WTC11 (cell line): ENCODE measurements around the gene CNTN5. TPM values are rescaled to one million over a fixed set of nuclear protein-coding genes. Genes with fewer than 3 reads are reported as not detected.

ENCODE experiments used
- ATAC-seq: fragments of 200-7000 bp; cut with Tn5 transposase; 2 replicates; pipeline ENCODE4 v1.10.0; 2021; ENCODE audit warnings: mild to moderate bottlenecking, moderate library complexity
- CTCF ChIA-PET: fragments of 300-600 bp; sonication (Branson Sonifier 250); formaldehyde crosslinking; loops from one replicate; lab custom pipeline; 2021; ENCODE audit warnings: antibody characterized with exemption; lab: Charles Lee
- POLR2A ChIA-PET: fragments of 350-600 bp; sonication (Branson Sonifier 250); formaldehyde crosslinking; loops from one replicate; lab custom pipeline; 2021; ENCODE audit warnings: antibody characterized with exemption; lab: Charles Lee
- DNase-seq: peaks from one replicate; pipeline ENCODE4 v3.0.0; 2021; ENCODE audit warnings: low spot score
- H3K27ac Mint-ChIP-seq: 2 replicates; pipeline ENCODE4 v1.8.0; 2021; ENCODE audit warnings: mixed read lengths
- H3K27me3 Mint-ChIP-seq: 2 replicates; pipeline ENCODE4 v1.8.0; 2021; ENCODE audit warnings: low read depth, mild to moderate bottlenecking, moderate library complexity, mixed read lengths
- H3K36me3 Mint-ChIP-seq: 2 replicates; pipeline ENCODE4 v1.8.0; 2021; ENCODE audit warnings: mixed read lengths
- H3K4me1 Mint-ChIP-seq: 2 replicates; pipeline ENCODE4 v1.8.0; 2022; ENCODE audit warnings: mixed read lengths
- H3K4me3 Mint-ChIP-seq: 2 replicates; pipeline ENCODE4 v1.8.0; 2021; ENCODE audit warnings: mild to moderate bottlenecking, moderate library complexity, mixed read lengths
- H3K9me3 Mint-ChIP-seq: 2 replicates; pipeline ENCODE4 v1.8.0; 2021; ENCODE audit warnings: mixed read lengths
- ATF1 ChIP-seq: sonication (generic); formaldehyde crosslinking; IDR thresholded peaks from 2 replicates; pipeline ENCODE4 v1.8.1; 2023; ENCODE audit warnings: mild to moderate bottlenecking, moderate library complexity, missing genetic modification reagents
- ATF3 ChIP-seq: sonication (generic); formaldehyde crosslinking; conservative IDR thresholded peaks from 2 replicates; pipeline ENCODE4 v1.8.1; 2022; ENCODE audit warnings: mild to moderate bottlenecking, missing genetic modification reagents
- CREB1 ChIP-seq: sonication (generic); formaldehyde crosslinking; IDR thresholded peaks from 2 replicates; pipeline ENCODE4 v1.8.0; 2023; ENCODE audit warnings: mild to moderate bottlenecking, missing genetic modification reagents
- HMGA2 ChIP-seq: fragments of 250-450 bp; sonication (Bioruptor Pico); IDR thresholded peaks from 2 replicates; pipeline ENCODE4 v1.4.0; 2021; ENCODE audit warnings: mild to moderate bottlenecking, moderate library complexity
- JUN ChIP-seq: sonication (generic); formaldehyde crosslinking; IDR thresholded peaks from 2 replicates; pipeline ENCODE4 v1.8.0; 2023; ENCODE audit warnings: mild to moderate bottlenecking, missing genetic modification reagents
- KAT7 ChIP-seq: sonication (generic); formaldehyde crosslinking; IDR thresholded peaks from 2 replicates; pipeline ENCODE4 v1.8.1; 2023; ENCODE audit warnings: missing genetic modification reagents, mild to moderate bottlenecking, borderline replicate concordance
- MXD4 ChIP-seq: fragments of 250-450 bp; sonication (Bioruptor Pico); IDR thresholded peaks from 2 replicates; pipeline ENCODE4 v1.8.0; 2021; ENCODE audit warnings: mild to moderate bottlenecking, moderate library complexity, borderline replicate concordance
- MYBL2 ChIP-seq: sonication (generic); formaldehyde crosslinking; IDR thresholded peaks from 2 replicates; pipeline ENCODE4 v1.8.1; 2023; ENCODE audit warnings: mild to moderate bottlenecking, moderate library complexity, missing genetic modification reagents
- NFE2L1 ChIP-seq: sonication (generic); formaldehyde crosslinking; IDR thresholded peaks from 2 replicates; pipeline ENCODE4 v1.8.1; 2023; ENCODE audit warnings: missing genetic modification reagents
- OVOL2 ChIP-seq: fragments of 250-450 bp; sonication (Bioruptor Pico); IDR thresholded peaks from 2 replicates; pipeline ENCODE4 v1.9.0; 2021; ENCODE audit warnings: mild to moderate bottlenecking, borderline replicate concordance
- PREB ChIP-seq: sonication (generic); formaldehyde crosslinking; IDR thresholded peaks from 2 replicates; pipeline ENCODE4 v1.8.1; 2022; ENCODE audit warnings: mild to moderate bottlenecking, missing genetic modification reagents, moderate library complexity, borderline replicate concordance
- PRRX2 ChIP-seq: fragments of 250-450 bp; sonication (Bioruptor Pico); IDR thresholded peaks from 2 replicates; pipeline ENCODE4 v1.8.0; 2021; ENCODE audit warnings: mild to moderate bottlenecking
- SMAD4 ChIP-seq: sonication (generic); formaldehyde crosslinking; IDR thresholded peaks from 2 replicates; pipeline ENCODE4 v1.8.0; 2022; ENCODE audit warnings: mild to moderate bottlenecking, missing genetic modification reagents
- SOX15 ChIP-seq: fragments of 250-450 bp; sonication (Bioruptor Pico); IDR thresholded peaks from 2 replicates; pipeline ENCODE4 v1.9.0; 2021; ENCODE audit warnings: mild to moderate bottlenecking
- SP1 ChIP-seq: sonication (generic); formaldehyde crosslinking; conservative IDR thresholded peaks from 2 replicates; pipeline ENCODE4 v1.8.1; 2022; ENCODE audit warnings: missing genetic modification reagents
- ZMAT4 ChIP-seq: fragments of 250-450 bp; sonication (Bioruptor Pico); IDR thresholded peaks from 2 replicates; pipeline ENCODE4 v1.9.0; 2021; ENCODE audit warnings: mild to moderate bottlenecking
- ZNF121 ChIP-seq: sonication (generic); formaldehyde crosslinking; IDR thresholded peaks from 2 replicates; pipeline ENCODE4 v1.8.0; 2023; ENCODE audit warnings: missing genetic modification reagents
- ZNF263 ChIP-seq: sonication (generic); formaldehyde crosslinking; IDR thresholded peaks from 2 replicates; pipeline ENCODE4 v1.8.1; 2022; ENCODE audit warnings: low read depth, mild to moderate bottlenecking, moderate library complexity, missing genetic modification reagents
- ZNF317 ChIP-seq: sonication (generic); formaldehyde crosslinking; IDR thresholded peaks from 2 replicates; pipeline ENCODE4 v1.8.1; 2023; ENCODE audit warnings: low read depth, mild to moderate bottlenecking, moderate library complexity, missing genetic modification reagents, borderline replicate concordance
- ZNF416 ChIP-seq: fragments of 250-450 bp; sonication (Bioruptor Pico); IDR thresholded peaks from 2 replicates; pipeline ENCODE4 v1.9.0; 2021; ENCODE audit warnings: mild to moderate bottlenecking, inconsistent platforms
- total RNA-seq: library from RNA; stranded (reverse); gene quantifications from 3 replicates; pipeline ENCODE4 v1.2.3, GENCODE V29; 2021
- TF ChIP-seq, protein P1 (sequence below): fragments of 250-450 bp; sonication (Bioruptor Pico); IDR thresholded peaks from 2 replicates; pipeline ENCODE4 v1.9.0; 2021; ENCODE audit warnings: mild to moderate bottlenecking
- TF ChIP-seq, protein P2 (sequence below): sonication (generic); formaldehyde crosslinking; conservative IDR thresholded peaks from 2 replicates; pipeline ENCODE4 v1.8.1; 2023; ENCODE audit warnings: mild to moderate bottlenecking, low read depth, missing genetic modification reagents, moderate library complexity
- TF ChIP-seq, protein P3 (sequence below): sonication (generic); formaldehyde crosslinking; IDR thresholded peaks from 2 replicates; pipeline ENCODE4 v1.8.0; 2022; ENCODE audit warnings: mild to moderate bottlenecking, missing genetic modification reagents
- TF ChIP-seq, protein P4 (sequence below): sonication (generic); formaldehyde crosslinking; IDR thresholded peaks from 2 replicates; pipeline ENCODE4 v1.8.1; 2022; ENCODE audit warnings: mild to moderate bottlenecking, moderate library complexity, missing genetic modification reagents

The CNTN5 gene
- total RNA-seq, 1 experiment from 2014 or later: 0.07 TPM

DNA sequence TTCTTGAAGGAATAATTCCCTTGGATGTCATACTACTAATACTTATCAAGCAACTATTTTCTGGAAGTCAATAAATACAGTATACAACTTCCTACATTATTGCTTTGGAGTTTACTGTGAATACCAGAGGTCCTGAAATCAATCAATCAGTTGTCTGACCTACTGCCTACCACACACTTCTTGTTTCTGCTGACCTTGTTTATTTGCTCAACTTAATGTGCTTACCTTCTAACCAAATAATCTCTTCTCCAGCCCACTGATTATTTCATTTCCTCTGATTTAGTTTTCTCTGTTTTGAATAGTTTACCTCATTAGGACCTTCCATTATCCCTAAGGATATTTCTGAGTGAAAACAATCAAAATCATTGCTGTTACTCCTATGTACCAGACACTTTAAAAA, 1142.7 kb downstream of the CNTN5 start:
- ATAC-seq: no peak
- Mint-ChIP-seq H3K4me1 (no peaks in the 10 kb centered on the region), H3K36me3 (no peaks in the 10 kb centered on the region), H3K27ac (no peak overlapping the region)
- POLR2A ChIA-PET: no interaction called here
- TF ChIP-seq CREB1 (CRISPR knock-in tag): no peak
- TF ChIP-seq MXD4 (CRISPR knock-in tag): no peak
- TF ChIP-seq ZNF317 (CRISPR knock-in tag): no peak
- TF ChIP-seq, all 79 proteins: peak for 0
- no peaks in the 10 kb centered on the region for H3K27me3 Mint-ChIP-seq
- DNase-seq: no peak
- no peak overlapping the region for H3K4me3 Mint-ChIP-seq
- CTCF ChIA-PET: no interaction called here
- H3K9me3 Mint-ChIP-seq: peaks cover 10% of the 10 kb centered on the region

GRCh38 chr11:100174881-100175280, 1154.1 kb downstream of the CNTN5 start:
- Mint-ChIP-seq H3K36me3 (no peaks in the 10 kb centered on the region), H3K4me3 (no peak overlapping the region)
- CTCF ChIA-PET: no interaction called here

GRCh38 chr11:100176456-100176855, 1155.7 kb downstream of the CNTN5 start:
- H3K27ac Mint-ChIP-seq: no peak overlapping the region
- TF ChIP-seq SMAD4 (CRISPR knock-in tag) (no peak), JUN (CRISPR knock-in tag) (no peak), OVOL2 (CRISPR knock-in tag) (no peak), NFE2L1 (CRISPR knock-in tag) (no peak), PRRX2 (CRISPR knock-in tag) (no peak), ZMAT4 (CRISPR knock-in tag) (no peak), ZNF416 (CRISPR knock-in tag) (no peak), ATF1 (no peak), HMGA2 (CRISPR knock-in tag) (no peak), MYBL2 (CRISPR knock-in tag) (no peak)
- TF ChIP-seq, protein P1, sequence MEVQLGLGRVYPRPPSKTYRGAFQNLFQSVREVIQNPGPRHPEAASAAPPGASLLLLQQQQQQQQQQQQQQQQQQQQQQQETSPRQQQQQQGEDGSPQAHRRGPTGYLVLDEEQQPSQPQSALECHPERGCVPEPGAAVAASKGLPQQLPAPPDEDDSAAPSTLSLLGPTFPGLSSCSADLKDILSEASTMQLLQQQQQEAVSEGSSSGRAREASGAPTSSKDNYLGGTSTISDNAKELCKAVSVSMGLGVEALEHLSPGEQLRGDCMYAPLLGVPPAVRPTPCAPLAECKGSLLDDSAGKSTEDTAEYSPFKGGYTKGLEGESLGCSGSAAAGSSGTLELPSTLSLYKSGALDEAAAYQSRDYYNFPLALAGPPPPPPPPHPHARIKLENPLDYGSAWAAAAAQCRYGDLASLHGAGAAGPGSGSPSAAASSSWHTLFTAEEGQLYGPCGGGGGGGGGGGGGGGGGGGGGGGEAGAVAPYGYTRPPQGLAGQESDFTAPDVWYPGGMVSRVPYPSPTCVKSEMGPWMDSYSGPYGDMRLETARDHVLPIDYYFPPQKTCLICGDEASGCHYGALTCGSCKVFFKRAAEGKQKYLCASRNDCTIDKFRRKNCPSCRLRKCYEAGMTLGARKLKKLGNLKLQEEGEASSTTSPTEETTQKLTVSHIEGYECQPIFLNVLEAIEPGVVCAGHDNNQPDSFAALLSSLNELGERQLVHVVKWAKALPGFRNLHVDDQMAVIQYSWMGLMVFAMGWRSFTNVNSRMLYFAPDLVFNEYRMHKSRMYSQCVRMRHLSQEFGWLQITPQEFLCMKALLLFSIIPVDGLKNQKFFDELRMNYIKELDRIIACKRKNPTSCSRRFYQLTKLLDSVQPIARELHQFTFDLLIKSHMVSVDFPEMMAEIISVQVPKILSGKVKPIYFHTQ (CRISPR knock-in tag): no peak
- TF ChIP-seq, protein P2, sequence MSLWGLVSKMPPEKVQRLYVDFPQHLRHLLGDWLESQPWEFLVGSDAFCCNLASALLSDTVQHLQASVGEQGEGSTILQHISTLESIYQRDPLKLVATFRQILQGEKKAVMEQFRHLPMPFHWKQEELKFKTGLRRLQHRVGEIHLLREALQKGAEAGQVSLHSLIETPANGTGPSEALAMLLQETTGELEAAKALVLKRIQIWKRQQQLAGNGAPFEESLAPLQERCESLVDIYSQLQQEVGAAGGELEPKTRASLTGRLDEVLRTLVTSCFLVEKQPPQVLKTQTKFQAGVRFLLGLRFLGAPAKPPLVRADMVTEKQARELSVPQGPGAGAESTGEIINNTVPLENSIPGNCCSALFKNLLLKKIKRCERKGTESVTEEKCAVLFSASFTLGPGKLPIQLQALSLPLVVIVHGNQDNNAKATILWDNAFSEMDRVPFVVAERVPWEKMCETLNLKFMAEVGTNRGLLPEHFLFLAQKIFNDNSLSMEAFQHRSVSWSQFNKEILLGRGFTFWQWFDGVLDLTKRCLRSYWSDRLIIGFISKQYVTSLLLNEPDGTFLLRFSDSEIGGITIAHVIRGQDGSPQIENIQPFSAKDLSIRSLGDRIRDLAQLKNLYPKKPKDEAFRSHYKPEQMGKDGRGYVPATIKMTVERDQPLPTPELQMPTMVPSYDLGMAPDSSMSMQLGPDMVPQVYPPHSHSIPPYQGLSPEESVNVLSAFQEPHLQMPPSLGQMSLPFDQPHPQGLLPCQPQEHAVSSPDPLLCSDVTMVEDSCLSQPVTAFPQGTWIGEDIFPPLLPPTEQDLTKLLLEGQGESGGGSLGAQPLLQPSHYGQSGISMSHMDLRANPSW (CRISPR knock-in tag): no peak

More at GRCh38 chr11:100174881-100175280, 1154.1 kb downstream of the CNTN5 start:
- Mint-ChIP-seq H3K27ac (no peak overlapping the region), H3K9me3 (no peaks in the 10 kb centered on the region), H3K4me1 (peaks cover 2% of the 10 kb centered on the region; the same call in 1 of the 2 replicates), H3K27me3 (no peaks in the 10 kb centered on the region)
- ATAC-seq: no peak
- TF ChIP-seq KAT7 (CRISPR knock-in tag) (no peak), PREB (CRISPR knock-in tag) (no peak), SP1 (CRISPR knock-in tag) (no peak), ZNF317 (CRISPR knock-in tag) (no peak), ATF3 (CRISPR knock-in tag) (no peak), ZMAT4 (CRISPR knock-in tag) (no peak), SOX15 (no peak), ZNF121 (CRISPR knock-in tag) (no peak), ZNF263 (CRISPR knock-in tag) (no peak)
- TF ChIP-seq, protein P3, sequence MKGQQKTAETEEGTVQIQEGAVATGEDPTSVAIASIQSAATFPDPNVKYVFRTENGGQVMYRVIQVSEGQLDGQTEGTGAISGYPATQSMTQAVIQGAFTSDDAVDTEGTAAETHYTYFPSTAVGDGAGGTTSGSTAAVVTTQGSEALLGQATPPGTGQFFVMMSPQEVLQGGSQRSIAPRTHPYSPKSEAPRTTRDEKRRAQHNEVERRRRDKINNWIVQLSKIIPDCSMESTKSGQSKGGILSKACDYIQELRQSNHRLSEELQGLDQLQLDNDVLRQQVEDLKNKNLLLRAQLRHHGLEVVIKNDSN: no peak
- TF ChIP-seq, protein P4, sequence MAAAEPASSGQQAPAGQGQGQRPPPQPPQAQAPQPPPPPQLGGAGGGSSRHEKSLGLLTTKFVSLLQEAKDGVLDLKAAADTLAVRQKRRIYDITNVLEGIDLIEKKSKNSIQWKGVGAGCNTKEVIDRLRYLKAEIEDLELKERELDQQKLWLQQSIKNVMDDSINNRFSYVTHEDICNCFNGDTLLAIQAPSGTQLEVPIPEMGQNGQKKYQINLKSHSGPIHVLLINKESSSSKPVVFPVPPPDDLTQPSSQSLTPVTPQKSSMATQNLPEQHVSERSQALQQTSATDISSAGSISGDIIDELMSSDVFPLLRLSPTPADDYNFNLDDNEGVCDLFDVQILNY: no peak
- POLR2A ChIA-PET: no interaction called here
- DNase-seq: no peak

More at GRCh38 chr11:100176456-100176855, 1155.7 kb downstream of the CNTN5 start:
- ATAC-seq (no peak), DNase-seq (no peak)
- Mint-ChIP-seq H3K4me1 (peaks cover 2% of the 10 kb centered on the region; the same call in 1 of the 2 replicates), H3K9me3 (no peaks in the 10 kb centered on the region), H3K27me3 (no peaks in the 10 kb centered on the region), H3K4me3 (no peak overlapping the region), H3K36me3 (no peaks in the 10 kb centered on the region)
- ChIA-PET CTCF (no interaction called here), POLR2A (no interaction called here)
